NCI-H1694 (cell line): ENCODE data around the gene MRGPRF.
"Not testable (repeated sequence)": the region's sequence is repeated elsewhere in the genome, so short reads cannot be mapped to it uniquely, and the experiment has no call there.

Source experiments
- DNase-seq: peaks from one replicate; lab custom pipeline; 2025; lab: John Stamatoyannopoulos, UW

Gene MRGPRF

GRCh38 chr11:69002570-69003231, 10.3 kb downstream of the MRGPRF start:
- DNase-seq: no peak

DNA sequence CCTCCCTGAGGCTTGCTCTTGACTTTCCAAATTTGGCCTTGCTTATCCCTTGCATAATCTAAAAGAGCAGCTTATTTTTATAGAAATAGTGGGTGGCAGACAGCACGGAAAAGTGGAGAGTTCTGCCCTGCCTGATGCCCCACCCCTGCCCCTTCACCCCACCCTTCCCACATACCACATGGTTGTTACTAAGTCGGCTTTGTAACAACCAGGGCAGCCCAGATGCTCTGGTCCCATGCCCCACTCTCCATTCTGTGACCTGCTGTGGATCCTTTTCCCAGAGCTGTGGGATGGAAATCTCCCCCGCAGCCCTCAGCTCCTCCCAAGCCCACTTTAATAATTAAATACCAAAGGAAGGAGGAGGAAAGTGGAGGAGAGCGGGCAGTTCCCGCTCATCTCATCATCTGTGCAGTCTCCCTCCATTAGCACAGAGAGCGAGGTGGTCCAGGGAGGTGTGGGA, 10.9 kb downstream of the MRGPRF start:
- no peak for DNase-seq

GRCh38 chr11:69001243-69002081, 11.6 kb downstream of the MRGPRF start:
- DNase-seq: no peak

DNA sequence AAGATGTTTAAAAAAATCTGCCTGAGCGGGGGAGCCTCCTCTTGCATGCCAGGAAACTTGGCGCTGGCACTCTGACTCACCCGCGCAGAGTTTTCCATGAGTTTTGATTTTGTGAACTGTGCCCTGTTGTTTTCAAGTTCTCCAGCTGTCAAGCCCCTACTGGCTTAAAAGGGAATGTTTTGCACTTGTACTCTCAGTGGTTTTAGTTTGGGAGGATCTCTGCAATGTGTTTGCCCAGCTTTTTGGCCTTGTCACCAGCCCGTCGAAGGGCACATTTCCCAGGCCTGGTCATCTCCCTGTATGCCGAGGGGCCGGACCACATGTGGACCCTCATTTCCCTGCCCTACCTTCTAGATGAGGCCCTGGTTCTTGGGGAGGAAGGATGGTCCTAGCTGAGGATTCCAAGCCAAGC, 12.2 kb downstream of the MRGPRF start:
- peak; percentile 17 for DNase-seq

DNA sequence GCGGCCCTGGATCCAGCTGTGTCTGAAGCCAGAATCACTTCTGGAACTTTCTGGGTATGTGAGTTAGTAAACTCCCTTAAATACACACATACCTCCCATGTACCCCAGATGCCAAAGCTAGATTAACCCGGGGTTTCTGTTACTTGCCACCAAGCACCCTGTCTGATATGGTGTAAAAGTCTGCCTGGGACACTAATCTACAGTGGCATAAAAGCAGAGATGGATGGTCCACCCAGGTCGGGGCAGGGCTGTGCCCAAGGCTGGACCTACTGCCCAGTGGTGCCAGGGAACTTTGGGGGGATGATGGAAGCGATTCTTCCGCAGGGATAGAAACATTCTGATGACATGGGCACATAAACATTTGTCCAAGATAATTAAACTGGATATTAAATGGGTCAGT, 12.7 kb downstream of the MRGPRF start:
- no peak for DNase-seq

GRCh38 chr11:68999748-69000355, 13.2 kb downstream of the MRGPRF start:
- DNase-seq: not testable (repeated sequence)

DNA sequence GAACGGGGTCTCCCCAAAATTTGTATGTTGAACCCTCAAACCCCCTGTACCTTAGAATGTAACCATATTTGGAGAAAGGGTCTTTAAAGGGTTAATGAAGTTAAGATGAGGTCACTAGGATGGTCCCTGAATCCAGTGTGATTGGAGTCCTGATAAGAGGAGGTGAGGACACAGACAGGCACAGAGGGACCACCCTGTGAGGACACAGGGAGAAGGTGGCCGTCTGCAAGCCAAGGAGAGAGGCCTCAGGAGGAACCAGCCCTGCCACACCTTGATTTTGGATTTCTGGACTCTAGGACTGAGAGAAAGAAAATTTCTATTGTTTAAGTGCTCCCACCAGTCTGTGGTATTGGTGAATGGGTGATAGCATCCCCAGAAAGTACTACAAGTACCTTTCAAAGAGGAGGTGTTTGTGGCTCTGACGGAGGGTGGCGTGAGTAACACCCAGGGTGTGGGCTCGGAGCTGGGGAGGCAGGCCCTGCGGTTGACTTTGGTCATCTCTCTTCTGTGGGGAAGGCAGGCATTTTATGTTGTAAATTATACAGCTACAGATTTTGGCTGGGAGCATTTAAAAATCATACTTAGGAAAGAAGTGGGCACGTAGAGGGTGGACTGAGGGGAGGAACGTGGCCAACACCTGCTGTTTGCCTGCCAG, 13.8 kb downstream of the MRGPRF start:
- no peak for DNase-seq

DNA sequence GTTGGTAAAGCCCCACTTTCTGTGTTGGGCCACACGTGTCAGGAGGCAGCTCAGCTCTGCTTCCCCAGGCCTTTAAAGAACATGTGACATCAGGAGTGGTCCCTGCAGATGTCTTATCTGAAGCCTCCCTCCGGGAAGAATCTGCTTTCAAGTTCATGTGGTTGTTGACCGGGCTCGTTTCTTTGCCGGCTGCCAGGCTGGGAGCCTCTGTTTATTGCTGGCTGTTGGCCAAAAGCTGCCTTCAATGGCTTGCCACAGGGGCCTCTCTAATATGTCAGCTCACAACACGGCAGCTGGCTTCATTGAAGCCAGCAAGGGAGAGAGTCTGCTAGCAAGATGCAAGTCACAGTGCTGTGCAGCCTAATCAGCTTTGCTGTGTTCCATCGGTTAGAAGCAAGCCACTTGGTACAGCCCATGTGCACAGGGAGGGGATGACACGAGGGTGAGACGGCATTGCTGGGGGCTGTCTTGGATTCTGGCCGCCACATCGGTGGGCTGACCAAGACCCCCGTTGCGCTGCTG, 14.6 kb downstream of the MRGPRF start:
- DNase-seq: peak; percentile 74

DNA sequence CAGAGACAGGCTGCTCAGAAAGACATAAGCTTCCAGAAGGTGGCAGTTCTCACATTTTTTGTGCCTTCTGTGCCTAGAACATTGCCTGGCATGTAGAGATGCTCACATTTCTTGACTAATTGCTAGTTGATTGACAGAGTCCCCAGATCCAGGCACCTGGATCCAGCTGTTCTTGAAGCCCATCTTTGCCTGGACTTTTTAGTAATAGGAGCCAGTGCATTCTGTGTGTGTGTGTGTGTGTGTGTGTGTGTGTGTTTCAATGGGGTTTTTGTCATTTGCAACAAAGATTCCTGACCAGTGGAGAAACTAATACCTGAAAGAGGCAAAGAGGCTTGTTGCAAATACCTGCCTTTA, 15.1 kb downstream of the MRGPRF start:
- no peak for DNase-seq

- DNase-seq: no peak
Observed at GRCh38 chr11:68997124-68997994, 15.7 kb downstream of the MRGPRF start.

GRCh38 chr11:68996376-68997123, 16.5 kb downstream of the MRGPRF start:
- no peak for DNase-seq

DNA sequence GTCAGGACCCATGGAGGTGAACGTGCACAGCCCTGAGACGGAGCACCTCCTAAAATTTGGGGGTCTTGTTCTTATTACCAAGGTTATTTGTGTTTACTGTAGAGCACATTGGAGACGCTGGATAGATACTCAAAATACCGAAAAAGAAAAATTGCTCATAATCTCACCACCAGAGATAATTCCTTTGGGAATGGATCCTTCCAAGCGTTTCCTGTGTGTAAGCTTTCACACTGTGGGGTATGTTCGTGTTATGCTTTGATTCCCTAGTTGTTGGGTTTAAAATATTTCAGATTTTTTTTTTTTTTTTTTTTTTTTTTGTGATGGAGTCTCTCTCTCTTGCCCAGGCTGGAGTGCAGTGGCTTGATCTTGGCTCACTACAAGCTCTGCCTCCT, 18.2 kb downstream of the MRGPRF start:
- no peak for DNase-seq

DNA sequence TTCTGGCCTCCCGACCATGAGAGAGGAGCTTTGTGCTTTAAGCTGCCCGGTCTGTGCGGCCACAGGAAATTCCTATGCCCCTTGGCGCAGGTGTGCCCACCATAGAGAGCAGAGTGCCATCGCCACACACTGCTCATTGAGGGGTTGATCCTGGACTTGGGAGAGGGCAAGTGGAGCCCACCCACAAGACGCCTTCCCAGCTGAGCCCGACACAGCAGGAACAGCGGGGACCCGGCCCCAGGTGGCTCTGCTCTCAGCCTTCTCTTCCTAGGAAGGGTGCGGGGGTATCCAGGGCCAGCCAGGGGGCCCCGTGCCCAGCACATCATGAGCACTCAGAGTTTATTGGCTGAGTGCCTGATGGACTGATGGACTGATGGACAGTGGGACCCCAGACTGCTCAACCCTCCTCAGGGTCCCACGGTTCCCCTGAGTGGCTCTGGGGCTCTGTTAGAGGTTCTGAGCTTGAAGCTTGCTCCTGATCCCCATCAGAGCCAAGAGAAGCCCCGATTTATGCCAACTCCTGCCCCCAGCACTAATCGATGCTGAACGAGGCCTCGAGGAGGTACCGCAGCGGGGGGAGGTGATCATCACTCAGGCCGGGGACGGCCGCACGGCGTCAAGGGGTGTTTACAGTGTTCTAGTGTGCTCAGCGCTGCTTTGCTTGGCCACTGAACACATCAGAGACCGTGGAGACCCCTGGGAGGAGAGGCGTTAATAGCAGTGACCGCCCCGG, 18.7 kb downstream of the MRGPRF start:
- DNase-seq: no peak

GRCh38 chr11:68993546-68993945, 19.5 kb downstream of the MRGPRF start:
- no peak for DNase-seq

- no peak for DNase-seq
Observed at GRCh38 chr11:68992743-68993255, 20.2 kb downstream of the MRGPRF start.

GRCh38 chr11:68990995-68991780, 21.9 kb downstream of the MRGPRF start:
- DNase-seq: no peak

- DNase-seq: no peak
Observed at GRCh38 chr11:68989936-68990606, 23.0 kb downstream of the MRGPRF start.

- no peak for DNase-seq
Observed at GRCh38 chr11:68988491-68988890, 24.6 kb downstream of the MRGPRF start.
